Non-pigmented ciliary epithelial cell (primary cell): ENCODE data around the gene SFPQ.
"Not testable (repeated sequence)": the region's sequence is repeated elsewhere in the genome, so short reads cannot be mapped to it uniquely, and the experiment has no call there.

Experiments
- DNase-seq: peaks from one replicate; pipeline ENCODE4 v3.0.0-alpha.2; 2010; ENCODE audit warnings: low read depth

The SFPQ gene

DNA sequence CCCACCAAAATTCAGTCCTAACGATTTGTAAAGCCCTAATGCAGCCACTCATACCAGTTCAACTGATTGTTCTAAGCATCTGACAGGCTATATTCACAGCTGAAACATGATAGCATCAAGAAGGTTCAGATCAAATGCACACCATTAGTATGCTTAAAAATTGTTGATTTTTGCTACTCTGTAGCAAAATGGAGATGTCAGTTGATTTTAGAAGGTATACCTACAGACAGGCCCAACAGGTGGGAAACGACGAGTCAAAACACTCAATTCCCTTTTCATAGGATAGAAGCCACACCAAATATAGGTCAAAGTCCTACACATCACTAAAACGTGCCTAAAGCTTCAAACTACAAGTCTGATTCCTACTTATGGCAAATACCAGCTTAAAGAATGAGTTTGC is 6.7 kb downstream of the SFPQ start:
- DNase-seq, result no peak

DNA sequence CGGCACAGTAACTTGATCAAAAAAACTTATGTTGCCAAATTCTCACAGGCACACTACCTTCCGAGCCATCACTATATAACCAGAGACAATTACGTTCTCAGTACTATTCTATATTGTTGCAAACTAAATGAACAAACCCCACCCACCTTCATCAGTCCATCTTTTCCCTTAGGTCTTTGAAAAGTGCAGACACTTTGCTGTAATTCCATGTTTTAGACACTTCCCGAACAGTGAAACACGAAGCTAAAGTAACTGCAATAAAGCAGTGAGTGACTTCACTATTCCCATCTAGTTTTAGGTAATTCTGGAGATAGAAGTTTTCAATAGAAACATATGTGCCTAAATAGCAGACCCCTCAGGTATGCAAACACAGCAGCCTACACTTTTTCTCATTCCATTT is 7.7 kb downstream of the SFPQ start:
- no peak for DNase-seq

DNA sequence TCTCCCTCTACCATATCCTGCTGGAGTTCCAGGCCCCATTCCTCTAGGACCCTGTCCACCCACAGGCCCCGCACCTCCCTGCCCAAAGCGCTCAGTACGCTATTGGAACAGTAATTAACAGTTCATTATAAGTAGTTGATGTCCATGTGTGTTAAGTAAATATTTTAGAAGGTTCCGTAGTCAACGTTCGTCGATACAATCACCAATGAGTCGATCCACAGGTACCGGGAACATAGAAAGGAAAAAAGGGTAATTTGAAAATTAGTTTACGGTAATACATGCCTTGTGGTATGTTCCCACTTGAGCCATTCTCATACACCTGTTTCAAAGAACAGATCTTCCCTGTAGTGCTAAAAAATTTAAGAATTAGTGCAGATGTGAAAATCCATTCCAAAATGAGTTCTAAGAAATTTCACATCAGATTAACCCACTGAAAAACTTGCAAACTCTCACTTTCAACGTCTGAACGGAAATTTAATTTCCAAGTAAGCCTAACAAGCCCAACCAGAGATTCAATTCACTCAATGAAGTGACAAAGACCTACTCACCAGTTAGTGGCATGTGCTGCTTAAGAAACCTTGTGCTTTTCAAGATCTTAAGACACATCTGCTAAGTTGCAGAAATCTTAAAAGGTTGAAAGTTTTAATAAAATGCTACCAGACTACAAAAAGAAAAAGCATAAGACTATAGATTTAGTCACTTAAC is 8.3 kb downstream of the SFPQ start:
- no peak for DNase-seq

DNA sequence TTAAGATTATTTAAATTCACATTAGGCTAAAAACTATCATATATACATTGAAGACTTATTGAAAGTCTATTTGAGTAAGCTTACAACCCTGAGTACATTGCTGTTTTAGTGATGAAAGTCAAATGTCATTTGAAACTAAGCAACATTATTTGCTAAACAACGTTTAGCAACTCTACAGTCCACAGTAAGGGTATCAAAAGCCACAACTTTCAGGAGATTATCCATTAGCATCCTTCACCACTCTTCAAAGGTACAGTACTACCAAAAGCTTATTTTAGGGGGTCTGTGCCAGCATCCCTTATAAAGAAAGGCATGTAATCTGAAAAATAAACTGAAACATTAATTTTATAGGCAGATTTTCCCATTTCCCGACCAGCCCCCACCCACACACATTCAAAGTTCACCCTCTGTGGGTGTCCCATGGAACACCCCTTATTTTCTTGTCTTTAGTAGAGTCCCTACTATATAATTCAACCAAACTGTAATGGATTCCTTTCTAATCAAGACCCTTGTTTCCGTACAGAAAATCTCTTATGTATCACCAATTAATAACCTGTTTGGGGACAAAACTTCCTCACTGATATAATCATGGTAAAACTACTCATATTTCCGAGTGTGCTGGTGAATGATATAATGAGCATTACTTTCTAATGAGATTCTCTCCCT is 11.0 kb downstream of the SFPQ start:
- no peak for DNase-seq

DNA sequence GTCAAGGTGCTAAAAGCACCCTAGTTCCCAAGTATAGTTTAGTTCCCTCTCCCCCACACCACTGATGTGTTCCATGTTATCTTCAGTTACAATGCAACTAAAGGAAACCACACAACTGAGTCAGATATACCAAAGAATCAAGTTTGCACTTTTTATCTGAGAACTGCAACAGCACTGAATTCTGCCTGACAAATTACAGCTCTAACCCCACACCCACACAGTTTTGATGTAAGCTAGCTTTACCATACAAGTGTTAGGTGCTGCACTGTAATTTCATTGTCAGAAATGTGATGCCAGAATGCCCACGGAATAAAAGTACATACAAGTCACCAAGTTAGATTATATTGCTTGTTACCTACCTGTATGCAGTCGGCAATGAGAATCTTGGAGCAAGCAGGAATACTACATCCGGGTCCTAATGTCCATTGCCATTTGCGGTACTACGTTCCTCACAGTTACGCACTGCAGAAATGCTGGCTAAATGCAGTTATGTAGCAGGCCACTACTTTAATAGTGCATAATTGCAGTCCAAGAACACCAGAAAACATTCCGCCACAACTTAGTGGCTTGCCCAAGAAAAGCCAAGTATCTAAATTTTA is 12.1 kb downstream of the SFPQ start:
- no peak for DNase-seq

DNA sequence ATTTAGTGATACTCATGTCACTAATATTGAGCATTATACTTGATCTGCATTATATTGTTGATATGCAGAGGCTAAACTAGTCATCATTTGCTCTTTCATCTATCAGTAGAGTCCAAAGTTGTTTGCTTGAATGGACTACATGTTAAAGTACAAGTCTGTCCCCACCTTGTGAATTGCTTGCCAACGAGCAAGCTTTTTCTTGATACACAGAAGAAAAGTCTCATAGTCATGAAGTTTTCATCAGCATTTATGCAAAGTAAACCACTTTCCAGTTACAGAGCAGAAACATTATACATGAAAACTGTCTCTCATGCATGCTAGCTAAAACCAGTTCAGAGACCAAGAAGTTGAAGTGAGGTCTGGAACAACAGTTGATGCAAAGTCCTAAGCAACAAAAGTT is 13.0 kb downstream of the SFPQ start:
- no peak for DNase-seq

DNA sequence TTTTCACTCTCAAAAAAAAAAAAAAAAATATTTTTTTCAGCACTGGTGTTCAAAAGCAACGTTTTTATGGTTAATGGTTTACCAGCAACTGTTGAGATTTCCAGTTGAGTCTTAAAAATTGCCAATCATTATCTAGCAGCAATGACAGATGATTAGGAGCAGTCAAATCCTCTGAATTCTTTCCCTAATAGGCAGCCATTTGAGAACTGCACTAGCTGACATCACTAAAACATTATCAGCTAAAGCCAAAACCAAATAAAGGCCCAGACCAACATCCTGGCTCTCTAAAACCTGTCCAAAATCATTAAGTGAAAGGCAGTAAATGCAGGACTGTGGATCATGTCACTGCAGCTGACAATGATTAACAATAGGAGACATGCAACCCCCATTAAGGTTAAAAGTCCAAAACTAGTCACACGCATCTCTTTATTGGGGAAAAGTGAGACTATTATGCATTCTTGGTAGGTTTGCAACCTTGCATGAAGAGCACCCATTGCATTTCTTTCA is 14.0 kb downstream of the SFPQ start:
- no peak for DNase-seq

DNA sequence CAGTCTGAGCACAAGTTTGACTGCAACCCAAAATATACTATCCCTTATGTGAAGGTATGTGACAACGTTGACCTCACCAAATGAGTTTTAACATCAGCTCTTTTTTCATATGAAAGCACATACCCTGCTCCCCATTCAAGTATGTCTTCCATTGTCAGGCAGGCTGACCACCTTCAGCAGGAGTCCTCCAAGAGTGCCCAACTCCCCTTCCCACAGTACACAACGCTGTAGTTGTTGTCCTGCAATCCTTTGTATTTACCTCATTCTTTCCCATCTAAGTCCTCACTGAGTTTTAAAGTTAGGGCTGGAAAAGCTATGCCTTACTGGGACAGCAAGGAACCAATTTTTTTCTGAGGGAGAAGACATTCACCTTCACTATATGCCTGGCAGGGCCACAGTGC is 14.7 kb downstream of the SFPQ start:
- DNase-seq, result no peak

DNA sequence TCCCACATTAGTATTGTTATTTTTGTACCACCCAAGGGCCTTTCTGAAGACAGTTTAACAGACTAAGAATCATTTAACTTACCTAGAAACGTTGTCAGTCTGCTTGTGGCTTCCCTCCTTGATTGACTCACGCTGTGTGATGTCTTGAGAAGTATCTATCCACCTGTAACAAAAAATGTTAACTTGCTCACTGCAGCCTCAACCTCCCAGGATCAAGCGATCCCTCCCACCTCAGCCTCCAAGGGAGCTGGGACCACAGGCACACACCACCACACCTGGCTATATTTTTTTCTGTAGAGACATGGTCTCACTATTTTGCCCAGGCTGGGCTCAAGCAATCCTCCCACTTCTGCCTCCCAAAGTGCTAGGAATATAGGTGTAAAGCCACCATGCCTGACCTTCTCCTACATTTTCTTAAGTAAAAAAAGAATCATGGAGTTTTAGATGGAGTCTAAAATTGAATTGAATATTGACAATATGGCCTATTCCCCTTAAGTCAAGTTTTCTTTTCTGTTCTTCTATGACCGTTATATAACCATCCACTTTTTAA is 15.6 kb downstream of the SFPQ start:
- no peak for DNase-seq

DNA sequence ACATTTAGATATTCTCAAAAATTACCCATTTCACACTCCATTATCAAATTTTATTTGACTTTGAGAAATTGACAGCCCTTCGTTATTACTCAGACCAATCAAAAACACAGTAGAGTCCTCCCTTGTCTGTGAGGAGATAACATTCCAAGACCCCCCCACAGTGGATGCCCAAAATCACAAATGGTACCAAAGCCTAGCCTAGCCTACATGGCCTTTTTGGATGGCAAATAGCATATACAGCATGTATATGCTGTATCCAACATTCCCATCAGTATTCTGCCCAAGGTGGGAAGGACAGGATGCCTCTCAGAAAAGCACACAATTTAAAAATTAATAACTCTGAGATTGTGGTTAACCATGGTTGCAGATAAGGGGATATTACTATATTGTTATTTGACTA is 17.3 kb downstream of the SFPQ start:
- no peak for DNase-seq

DNA sequence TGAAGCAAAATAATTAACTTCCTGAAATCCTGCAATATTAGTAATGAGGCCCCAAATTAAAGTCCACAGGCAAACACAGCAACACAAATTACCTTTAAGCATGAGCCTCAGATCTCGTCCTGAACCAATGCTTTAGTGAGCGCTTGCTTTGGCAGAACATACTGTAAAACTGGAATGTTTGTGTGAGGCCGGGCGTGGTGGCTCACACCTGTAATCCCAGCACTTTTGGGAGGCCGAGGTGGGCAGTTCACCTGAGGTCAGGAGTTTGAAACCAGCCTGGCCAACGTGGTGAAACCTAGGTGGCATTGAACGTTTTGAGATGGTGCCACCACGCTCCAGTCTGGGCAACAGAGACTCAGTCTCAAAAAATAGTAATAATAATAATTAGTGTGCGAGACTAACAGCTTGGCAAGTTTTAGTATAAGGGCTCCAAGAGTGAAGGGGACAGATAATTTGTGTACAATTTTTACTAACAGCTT is 17.8 kb downstream of the SFPQ start:
- DNase-seq, result no peak

DNA sequence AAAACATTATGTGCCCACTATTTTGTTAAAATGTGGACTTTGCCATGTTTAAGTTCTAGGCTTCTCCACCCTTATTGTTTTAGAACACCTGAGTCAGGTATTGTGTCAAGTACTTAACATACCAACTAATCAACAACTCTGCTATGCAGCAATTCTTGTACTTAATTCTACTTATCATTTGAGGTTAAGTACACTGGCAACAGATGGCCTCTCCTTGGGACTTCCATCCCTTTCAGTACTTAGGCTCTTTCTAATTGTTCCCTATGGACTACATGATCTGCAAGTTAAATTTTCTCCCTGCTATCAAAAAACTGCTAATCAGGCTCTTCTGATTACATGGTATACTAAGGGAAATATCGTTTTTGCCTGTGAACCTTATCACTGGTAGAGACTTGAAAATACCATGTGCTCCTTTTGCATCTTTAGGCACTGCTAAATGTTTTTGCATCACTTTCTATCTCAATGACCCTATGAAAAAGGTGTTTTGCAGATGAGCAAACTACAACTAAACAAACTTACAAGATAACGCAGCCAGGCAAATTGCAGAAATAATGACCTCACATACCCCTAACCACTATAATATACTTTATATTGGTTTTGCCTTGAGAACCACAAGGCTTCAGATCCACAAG is 18.9 kb downstream of the SFPQ start:
- no peak for DNase-seq

DNA sequence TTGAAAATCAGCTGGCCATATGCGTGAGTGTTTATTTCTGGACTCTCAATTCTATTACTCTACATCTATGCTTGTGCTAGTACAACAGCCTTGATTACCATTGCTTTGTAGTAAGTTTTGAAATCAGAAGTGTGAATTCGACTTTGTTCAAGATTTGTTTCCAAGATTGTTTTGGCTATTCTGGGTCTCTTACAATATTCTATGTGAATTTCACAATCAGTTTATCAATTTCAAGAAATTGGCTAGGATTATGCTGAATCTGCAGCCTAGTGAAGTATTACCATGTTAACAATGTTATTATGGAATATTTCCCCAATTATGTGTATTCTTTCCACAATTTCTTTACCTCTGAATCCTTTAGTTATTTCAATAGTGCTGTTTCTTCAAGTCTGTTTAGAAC is 19.5 kb downstream of the SFPQ start:
- no peak for DNase-seq

DNA sequence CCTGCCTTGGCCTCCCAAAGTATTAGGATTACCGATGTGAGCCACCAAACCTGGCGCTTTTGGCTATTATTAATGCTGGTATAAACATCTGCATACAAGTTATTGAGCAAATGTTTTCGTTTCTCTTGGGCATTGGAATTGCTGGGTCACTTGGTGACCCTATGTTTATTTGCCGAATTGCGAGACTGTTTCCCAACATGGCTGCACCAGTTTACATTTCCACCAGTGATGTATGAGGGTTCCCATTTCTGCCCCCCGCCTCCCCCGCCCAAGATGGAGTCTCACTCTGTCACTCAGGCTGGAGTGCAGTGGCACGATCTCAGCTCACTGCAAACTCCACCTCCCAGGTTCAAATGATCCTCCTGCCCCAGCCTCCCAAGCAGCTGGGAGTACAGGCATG is 20.9 kb downstream of the SFPQ start:
- DNase-seq, result no peak

DNA sequence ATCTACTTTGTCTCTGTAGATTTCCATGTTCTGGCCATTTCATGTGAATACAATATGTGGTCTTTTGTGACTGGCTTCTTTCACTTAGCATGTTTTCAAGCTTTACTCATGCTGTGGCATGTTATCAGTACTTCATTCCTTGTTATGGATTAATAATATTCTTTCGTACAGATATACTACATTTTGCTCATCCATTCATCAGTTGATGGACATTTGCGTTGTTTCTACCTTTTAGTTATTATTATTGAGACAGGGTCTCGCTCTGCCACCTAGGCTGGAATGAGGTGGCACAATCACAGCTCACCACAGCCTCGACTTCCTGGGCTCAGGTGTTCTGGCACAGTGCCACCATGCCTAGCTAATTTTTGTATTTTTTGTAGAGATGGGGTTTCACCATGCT is 21.4 kb downstream of the SFPQ start:
- DNase-seq, result no peak

DNA sequence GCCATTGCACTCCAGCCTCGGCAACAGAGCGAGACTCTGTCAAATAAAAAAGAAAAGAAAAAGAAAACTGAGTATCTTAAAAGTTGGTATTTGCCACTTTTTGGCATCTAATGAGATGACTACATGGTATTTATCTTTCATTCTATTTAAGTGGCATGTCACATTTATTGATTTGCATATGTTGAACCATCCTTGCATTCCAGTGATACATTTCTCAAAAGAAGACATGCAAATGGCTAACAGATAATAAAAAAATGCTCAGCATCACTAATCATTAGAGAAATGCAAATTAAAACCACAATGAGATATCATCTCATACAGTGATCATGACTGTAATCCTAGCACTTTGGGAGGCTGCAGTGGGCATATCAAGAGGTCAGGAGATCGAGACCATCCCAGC is 28.1 kb downstream of the SFPQ start:
- DNase-seq, result no peak

DNA sequence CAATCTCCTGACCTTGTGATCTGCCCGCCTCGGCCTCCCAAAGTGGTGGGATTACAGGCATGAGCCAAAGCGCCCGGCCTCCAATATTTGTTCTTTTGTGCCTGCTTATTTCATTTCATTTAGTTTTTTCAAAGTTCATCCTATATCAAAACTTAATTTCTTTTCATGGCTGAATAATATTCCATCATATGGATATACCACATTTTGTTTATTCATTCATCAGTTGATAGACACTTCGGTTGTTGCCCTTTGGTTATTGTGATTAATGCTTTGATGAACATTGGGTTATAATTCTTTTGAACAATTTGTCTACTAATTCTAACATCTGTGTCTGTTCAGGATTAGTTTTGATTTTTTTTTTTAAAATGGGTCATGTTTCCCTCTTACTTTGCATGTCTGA is 41.7 kb downstream of the SFPQ start:
- DNase-seq, result no peak

DNA sequence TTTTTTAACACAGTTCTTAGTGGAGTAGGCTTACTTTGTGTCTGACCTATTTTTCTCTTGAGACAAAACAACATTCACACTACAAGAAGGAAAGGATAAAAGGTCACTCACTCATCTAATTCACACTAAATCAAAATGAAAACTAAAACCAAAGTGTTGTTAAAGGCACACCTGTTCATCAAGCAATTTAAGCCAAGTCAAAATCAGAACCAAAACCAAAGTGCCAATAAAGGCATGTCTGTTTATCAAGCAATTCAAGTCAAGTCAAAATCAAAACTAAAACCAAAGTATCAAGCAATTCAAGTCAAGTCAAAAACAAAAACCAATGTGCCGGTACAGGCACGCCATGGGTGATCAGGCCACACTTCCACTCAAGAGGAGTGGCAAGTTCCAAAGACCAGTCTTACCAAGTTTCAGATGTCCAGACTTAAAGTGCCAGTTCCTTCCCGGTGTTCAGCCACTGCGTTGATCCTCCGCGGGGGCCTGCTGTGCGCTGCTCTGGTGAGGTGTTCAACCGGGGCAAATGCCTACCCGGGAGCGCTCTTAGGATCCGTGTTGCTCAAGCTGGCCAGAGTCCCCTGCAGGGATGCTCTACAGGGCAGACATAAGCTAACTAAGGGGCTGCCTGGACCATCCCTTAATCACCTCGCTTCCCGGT is 46.9 kb downstream of the SFPQ start:
- DNase-seq, result not testable (repeated sequence)

DNA sequence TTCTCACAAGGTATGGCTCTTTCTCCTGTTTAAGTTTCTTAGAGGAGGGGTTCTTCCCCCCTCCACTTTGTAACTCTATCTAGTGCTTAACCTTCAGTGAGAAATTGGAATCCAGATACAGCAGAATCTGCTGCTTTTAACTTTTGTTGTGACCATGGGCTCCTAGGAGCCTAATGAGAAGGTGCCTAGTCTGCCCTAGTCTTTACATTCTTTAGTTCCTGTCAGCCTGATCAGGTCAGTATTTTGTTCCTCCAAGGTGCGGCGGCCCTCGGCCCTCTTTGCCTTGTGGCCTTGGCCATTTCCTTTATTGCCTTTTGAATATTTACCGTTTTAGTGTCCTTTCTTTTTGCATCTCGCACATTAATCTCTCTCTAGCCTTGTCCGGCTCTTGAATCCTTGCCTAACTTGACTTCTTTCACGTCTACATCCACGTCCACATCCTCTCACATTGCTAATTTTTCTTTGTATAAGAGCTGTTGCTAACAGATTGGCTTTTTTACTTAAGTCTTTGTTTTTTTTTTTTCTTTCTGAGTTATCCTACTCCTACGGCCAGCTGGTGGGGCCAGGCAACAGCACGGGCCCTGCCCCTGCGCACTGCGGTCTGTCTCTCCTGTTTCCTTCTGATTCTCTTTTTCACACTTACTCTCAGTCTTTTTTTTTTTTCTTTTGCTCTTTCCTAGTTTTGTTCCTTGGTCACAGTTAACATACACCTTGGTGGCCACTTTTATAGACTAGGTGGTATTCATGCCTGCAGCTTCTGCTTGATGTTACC is 49.0 kb downstream of the SFPQ start:
- no peak for DNase-seq

DNA sequence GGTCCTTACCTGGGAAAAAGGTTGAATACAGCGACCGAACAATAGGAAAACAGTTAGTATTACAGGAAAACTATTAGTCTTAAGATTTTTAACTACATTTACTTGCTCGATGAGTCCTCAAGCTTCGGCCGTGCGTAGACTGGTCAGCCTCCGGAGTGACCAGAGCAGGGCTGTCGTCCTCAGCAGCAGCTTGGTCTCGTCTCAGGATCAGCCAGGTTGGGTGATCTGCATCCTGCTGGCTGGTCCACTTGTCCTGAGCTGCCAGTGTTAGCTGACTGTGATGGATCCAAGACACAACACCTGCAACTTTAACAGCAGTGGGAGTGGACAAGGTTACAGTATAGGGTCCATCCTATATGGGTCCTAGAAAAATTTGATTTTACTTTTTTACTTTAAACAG is 50.2 kb downstream of the SFPQ start:
- not testable (repeated sequence) for DNase-seq

DNA sequence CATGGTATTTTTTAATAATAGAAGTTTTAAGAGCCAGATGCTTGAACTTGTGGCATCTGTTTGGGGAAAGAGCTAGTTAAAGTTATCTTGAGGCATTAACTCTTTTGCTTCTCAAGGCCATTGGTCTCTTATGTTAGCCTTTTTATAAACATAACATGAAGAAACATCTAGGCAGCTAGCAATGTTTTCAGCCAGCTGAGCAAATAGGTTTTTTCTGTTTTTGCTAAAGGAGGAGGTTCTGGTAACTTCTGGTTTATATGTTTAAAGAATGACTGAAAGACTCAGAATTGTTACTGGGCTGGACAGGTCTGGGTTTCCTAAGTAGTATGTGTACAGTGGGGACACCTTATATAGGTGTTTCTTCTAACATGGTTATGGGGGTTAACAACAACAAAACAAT is 50.7 kb downstream of the SFPQ start:
- DNase-seq, result not testable (repeated sequence)
